Measurements from ENCODE around the gene PPP2R5C.

- no peak for TF ChIP-seq CTCF (IDR thresholded peaks at IDR 0.05)
- no peak for TF ChIP-seq POLR2A (IDR thresholded peaks at IDR 0.05)
- TF ChIP-seq EP300 (IDR thresholded peaks at IDR 0.05): no peak
Observed at GRCh38 chr14:101754893-101755292, 6.6 kb upstream of the PPP2R5C start.

All from tibial nerve (tissue), 4 donors.